MM.1S (cell line): ENCODE measurements around the gene NOXO1.

Experiments
- EZH2 ChIP-seq: fragments of 300-600 bp; sonication (generic); optimal IDR thresholded peaks from 2 replicates; pipeline ENCODE3; 2017; ENCODE audit warnings: low read depth, mild to moderate bottlenecking, antibody characterized with exemption, low read length, mixed read lengths
- EZH2phosphoT487 ChIP-seq: fragments of 300-600 bp; sonication (generic); IDR thresholded peaks from 2 replicates; pipeline ENCODE4 v1.6.1; 2018; ENCODE audit warnings: antibody characterized with exemption, low read length
- TF ChIP-seq, protein P1 (sequence below): fragments of 300-600 bp; sonication (generic); IDR thresholded peaks from 2 replicates; pipeline ENCODE4 v1.5.1; 2016; ENCODE audit warnings: antibody characterized with exemption, low read length, mixed read lengths

DNA sequence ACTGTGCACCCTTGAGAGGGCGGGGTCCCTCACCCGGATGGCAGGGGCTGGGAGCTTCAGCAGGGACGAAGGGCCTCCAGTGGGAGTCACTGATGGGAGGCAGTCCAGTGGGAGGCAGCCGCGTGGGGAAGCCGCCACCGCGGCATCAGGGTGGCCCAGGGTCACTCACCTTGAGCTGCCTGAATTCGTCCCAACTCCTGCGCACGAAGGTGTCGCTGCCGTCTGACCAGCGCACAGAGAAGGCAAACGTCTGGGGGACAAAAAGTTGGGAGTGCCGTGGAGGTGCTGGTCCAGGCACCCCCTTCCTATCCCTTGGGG lies 540 bp downstream of the NOXO1 start:
- TF ChIP-seq EZH2 (no peak), EZH2phosphoT487 (no peak)
- TF ChIP-seq, protein P1, sequence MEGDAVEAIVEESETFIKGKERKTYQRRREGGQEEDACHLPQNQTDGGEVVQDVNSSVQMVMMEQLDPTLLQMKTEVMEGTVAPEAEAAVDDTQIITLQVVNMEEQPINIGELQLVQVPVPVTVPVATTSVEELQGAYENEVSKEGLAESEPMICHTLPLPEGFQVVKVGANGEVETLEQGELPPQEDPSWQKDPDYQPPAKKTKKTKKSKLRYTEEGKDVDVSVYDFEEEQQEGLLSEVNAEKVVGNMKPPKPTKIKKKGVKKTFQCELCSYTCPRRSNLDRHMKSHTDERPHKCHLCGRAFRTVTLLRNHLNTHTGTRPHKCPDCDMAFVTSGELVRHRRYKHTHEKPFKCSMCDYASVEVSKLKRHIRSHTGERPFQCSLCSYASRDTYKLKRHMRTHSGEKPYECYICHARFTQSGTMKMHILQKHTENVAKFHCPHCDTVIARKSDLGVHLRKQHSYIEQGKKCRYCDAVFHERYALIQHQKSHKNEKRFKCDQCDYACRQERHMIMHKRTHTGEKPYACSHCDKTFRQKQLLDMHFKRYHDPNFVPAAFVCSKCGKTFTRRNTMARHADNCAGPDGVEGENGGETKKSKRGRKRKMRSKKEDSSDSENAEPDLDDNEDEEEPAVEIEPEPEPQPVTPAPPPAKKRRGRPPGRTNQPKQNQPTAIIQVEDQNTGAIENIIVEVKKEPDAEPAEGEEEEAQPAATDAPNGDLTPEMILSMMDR = no peak
